ENCODE results near the gene PSAP. TPM values are rescaled to one million over a fixed set of nuclear protein-coding genes. Genes with fewer than 3 reads are reported as not detected.

PSAP gene
- total RNA-seq, 1 experiment from 2014 or later: 397 TPM

GRCh38 chr10:71774916-71775702 is 75.9 kb downstream of the PSAP start:
- no peak for ATAC-seq
- ChIA-PET POLR2A (no interaction called here), CTCF (interaction anchor here (1.5 to 3.0 kb wide), 2 partner anchors 67 to 78 kb away, joined by 3 to 16 read pairs; no protein-coding TSS in a partner anchor)
- no peak for DNase-seq (ENCODE audit: low spot score)
- Mint-ChIP-seq H3K9me3 (peaks cover 6% of the 10 kb centered on the region), H3K36me3 (0 out of 2 replicates have a peak, but pooled peaks cover 2% of the 10 kb centered on the region), H3K27ac (no peak overlapping the region), H3K27me3 (ENCODE audit: low read depth) (peaks cover 32% of the 10 kb centered on the region), H3K4me3 (no peak overlapping the region), H3K4me1 (peaks cover 2% of the 10 kb centered on the region; the same call in 1 of the 2 replicates)
- TF ChIP-seq ERG (CRISPR knock-in tag; IDR thresholded peaks at IDR 0.05) (no peak), ZNF263 (CRISPR knock-in tag; IDR thresholded peaks at IDR 0.05; ENCODE audit: low read depth) (no peak), CREM (CRISPR knock-in tag; IDR thresholded peaks at IDR 0.05) (no peak), NFYB (CRISPR knock-in tag; conservative IDR thresholded peaks at IDR 0.05; ENCODE audit: low read depth) (no peak), ZMAT4 (CRISPR knock-in tag; IDR thresholded peaks at IDR 0.05) (no peak), HMGXB4 (CRISPR knock-in tag; IDR thresholded peaks at IDR 0.05) (no peak), ZNF232 (CRISPR knock-in tag; IDR thresholded peaks at IDR 0.05) (no peak)

- Mint-ChIP-seq H3K27ac (no peak within 1 kb of the TSS), H3K36me3 (0 out of 2 replicates have a peak, but pooled peaks cover 2% of the 10 kb centered on the region), H3K4me1 (peaks cover 2% of the 10 kb centered on the region; the same call in 1 of the 2 replicates), H3K27me3 (ENCODE audit: low read depth) (peaks cover 32% of the 10 kb centered on the region), H3K4me3 (peak within 1 kb of the TSS; percentile 66), H3K9me3 (peaks cover 6% of the 10 kb centered on the region)
- CTCF ChIA-PET: interaction anchor here (0.6 to 3.0 kb wide), 32 partner anchors 9 to 276 kb away, joined by 3 to 22 read pairs (median 4); partner anchors contain the start of gene C10orf105
- DNase-seq (ENCODE audit: low spot score) (peak; percentile 83), ATAC-seq (peak; percentile 89)
- POLR2A ChIA-PET: interaction anchor here (0.7 kb wide), 1 partner anchor 104 kb away, joined by 3 read pairs; no protein-coding TSS in a partner anchor
- no peak for TF ChIP-seq NR1H2 (CRISPR knock-in tag; IDR thresholded peaks at IDR 0.05)
- TF ChIP-seq SP1 (CRISPR knock-in tag; conservative IDR thresholded peaks at IDR 0.05): peak; percentile 84
- no peak for TF ChIP-seq NR2C2 (CRISPR knock-in tag; IDR thresholded peaks at IDR 0.05)
- no peak for TF ChIP-seq RORB (CRISPR knock-in tag; IDR thresholded peaks at IDR 0.05)
- peak; percentile 74; the same call in 1 of the 2 replicates for TF ChIP-seq HMGXB4 (CRISPR knock-in tag; IDR thresholded peaks at IDR 0.05)
- TF ChIP-seq GTF2I (CRISPR knock-in tag; conservative IDR thresholded peaks at IDR 0.05): no peak
- TF ChIP-seq ZNF121 (CRISPR knock-in tag; IDR thresholded peaks at IDR 0.05): no peak
- TF ChIP-seq ESRRA (CRISPR knock-in tag; IDR thresholded peaks at IDR 0.05; ENCODE audit: borderline replicate concordance): no peak
- TF ChIP-seq ZNF423 (CRISPR knock-in tag; IDR thresholded peaks at IDR 0.05): peak; percentile 43; the same call in 1 of the 2 replicates
- no peak for TF ChIP-seq ZSCAN18 (CRISPR knock-in tag; IDR thresholded peaks at IDR 0.05)
- TF ChIP-seq MLX (CRISPR knock-in tag; IDR thresholded peaks at IDR 0.05): no peak
- peak; percentile 75 for TF ChIP-seq CTCF (IDR thresholded peaks at IDR 0.05)
These were observed 77.7 kb downstream of the PSAP start, which contains the start of gene VSIR for GRCh38 chr10:71773221-71773971. TSS of gene VSIR (minus strand) at chr10:71773520. CDS start at chr10:71773439, 81 bp downstream.
